ENCODE measurements around the gene SVEP1.

DNA sequence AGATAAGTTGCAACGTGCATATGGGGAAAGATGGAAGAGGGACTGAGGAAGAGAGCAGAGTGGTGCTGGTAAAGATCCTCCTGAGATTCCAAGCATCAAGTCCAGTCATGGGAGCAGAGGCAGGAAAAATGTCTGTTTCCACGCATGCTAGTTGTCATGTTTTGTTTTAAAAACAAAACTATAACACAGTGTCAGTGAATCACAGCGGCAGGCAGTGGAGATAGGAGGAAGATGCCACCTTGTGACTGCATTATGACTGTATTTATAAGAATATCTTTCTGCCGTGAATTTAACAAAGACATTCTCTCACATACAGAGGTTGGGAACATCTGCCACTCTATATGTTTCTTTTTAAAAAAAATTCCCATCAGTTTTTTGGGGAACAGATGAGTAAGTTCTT is 3.7 kb upstream of the SVEP1 start:
- TF ChIP-seq, protein P1, sequence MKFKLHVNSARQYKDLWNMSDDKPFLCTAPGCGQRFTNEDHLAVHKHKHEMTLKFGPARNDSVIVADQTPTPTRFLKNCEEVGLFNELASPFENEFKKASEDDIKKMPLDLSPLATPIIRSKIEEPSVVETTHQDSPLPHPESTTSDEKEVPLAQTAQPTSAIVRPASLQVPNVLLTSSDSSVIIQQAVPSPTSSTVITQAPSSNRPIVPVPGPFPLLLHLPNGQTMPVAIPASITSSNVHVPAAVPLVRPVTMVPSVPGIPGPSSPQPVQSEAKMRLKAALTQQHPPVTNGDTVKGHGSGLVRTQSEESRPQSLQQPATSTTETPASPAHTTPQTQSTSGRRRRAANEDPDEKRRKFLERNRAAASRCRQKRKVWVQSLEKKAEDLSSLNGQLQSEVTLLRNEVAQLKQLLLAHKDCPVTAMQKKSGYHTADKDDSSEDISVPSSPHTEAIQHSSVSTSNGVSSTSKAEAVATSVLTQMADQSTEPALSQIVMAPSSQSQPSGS (tag by site-specific recombination; IDR thresholded peaks at IDR 0.05; ENCODE audit: low read depth) = no peak
- no peak for TF ChIP-seq ZNF629 (tag by site-specific recombination; IDR thresholded peaks at IDR 0.05)
